ENCODE results near the gene KSR1.

The KSR1 gene

DNA sequence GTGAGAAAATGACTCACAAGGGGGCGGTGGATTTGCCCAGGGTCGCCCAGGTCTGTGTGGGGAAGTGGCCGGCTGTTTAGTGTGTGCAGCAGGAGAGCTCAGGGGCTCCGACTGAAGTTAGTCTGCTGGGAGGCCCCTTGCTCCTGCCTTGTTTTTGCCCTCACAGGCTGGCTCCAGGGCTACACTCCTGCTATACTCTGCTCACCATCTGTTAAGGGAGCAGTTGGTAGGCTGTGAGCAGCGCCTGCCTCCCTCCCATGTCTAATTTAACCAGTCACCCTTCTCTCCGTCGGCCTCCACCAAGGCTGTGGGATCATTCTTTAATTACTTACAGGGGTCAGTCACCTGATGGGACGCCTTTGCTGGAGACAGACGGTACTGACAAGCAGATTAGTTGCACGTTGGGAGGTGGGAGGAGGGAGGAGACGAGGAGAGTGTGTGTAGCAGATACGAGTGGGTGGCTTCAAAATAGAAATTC is 35.5 kb downstream of the KSR1 start:
- H2AFZ ChIP-seq (ENCODE audit: low read depth, low read length) = no peak overlapping the region
- H3K36me3 ChIP-seq (replicated peaks; ENCODE audit: low read depth, low read length) = no peaks in the 10 kb centered on the region
- no peaks in the 10 kb centered on the region for H3K79me2 ChIP-seq (ENCODE audit: low read length)
- no peak overlapping the region for H3K27ac ChIP-seq (ENCODE audit: low read length)
- no peak for TF ChIP-seq EZH2phosphoT487 (IDR thresholded peaks at IDR 0.05; ENCODE audit: low read depth)
- peaks cover 13% of the 10 kb centered on the region for H3K4me1 ChIP-seq (ENCODE audit: low read length)
- H4K20me1 ChIP-seq (ENCODE audit: insufficient read depth, low read length) = no peaks in the 10 kb centered on the region
- H3K27me3 ChIP-seq (ENCODE audit: low read depth, low read length) = peaks cover 59% of the 10 kb centered on the region
- no peaks in the 10 kb centered on the region for H3K9me3 ChIP-seq (ENCODE audit: insufficient read depth, low read length)
- no peak overlapping the region for H3K9ac ChIP-seq (ENCODE audit: low read length)
- H3K4me3 ChIP-seq (ENCODE audit: low read length) = no peak overlapping the region
- no peak overlapping the region for H3K4me2 ChIP-seq (ENCODE audit: low read length)

DNA sequence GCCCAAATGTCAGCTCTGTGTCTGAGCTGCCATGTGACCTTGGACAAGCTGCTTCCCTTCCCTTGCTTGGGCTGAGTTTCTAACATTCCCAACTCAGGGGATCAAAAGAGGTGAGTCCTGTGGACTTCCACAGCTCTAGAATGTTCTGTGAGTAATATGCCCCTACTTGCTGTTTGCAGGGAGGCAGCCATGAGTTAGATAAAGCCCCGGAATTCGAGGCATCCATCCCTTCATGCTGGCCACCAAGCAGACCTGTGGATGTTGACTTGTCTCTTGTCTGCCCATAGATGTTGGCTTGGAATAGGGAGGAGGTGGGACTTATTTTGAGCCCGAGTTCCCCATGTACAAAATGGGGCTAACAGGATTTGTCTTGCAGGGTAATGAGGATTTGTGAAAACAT is 36.2 kb downstream of the KSR1 start:
- H4K20me1 ChIP-seq (ENCODE audit: insufficient read depth, low read length) = no peaks in the 10 kb centered on the region
- no peak overlapping the region for H3K4me2 ChIP-seq (ENCODE audit: low read length)

GRCh38 chr17:27493088-27493487 is 36.8 kb downstream of the KSR1 start:
- Histone ChIP-seq H3K79me2 (ENCODE audit: low read length) (no peaks in the 10 kb centered on the region), H3K27ac (ENCODE audit: low read length) (no peak overlapping the region), H3K4me1 (ENCODE audit: low read length) (peaks cover 12% of the 10 kb centered on the region)

More for the DNA sequence above, 36.2 kb downstream of the KSR1 start:
- Histone ChIP-seq H3K27ac (ENCODE audit: low read length) (no peak overlapping the region), H3K79me2 (ENCODE audit: low read length) (no peaks in the 10 kb centered on the region), H2AFZ (ENCODE audit: low read depth, low read length) (no peak overlapping the region), H3K27me3 (ENCODE audit: low read depth, low read length) (peaks cover 59% of the 10 kb centered on the region), H3K9ac (ENCODE audit: low read length) (no peak overlapping the region), H3K4me1 (ENCODE audit: low read length) (peaks cover 15% of the 10 kb centered on the region), H3K4me3 (ENCODE audit: low read length) (no peak overlapping the region), H3K9me3 (ENCODE audit: insufficient read depth, low read length) (no peaks in the 10 kb centered on the region), H3K36me3 (replicated peaks; ENCODE audit: low read depth, low read length) (no peaks in the 10 kb centered on the region)
- 0 out of 2 replicates have a peak, but pooled peaks have one; percentile 25 for TF ChIP-seq EZH2phosphoT487 (IDR thresholded peaks at IDR 0.05; ENCODE audit: low read depth)
- TF ChIP-seq, protein P1, sequence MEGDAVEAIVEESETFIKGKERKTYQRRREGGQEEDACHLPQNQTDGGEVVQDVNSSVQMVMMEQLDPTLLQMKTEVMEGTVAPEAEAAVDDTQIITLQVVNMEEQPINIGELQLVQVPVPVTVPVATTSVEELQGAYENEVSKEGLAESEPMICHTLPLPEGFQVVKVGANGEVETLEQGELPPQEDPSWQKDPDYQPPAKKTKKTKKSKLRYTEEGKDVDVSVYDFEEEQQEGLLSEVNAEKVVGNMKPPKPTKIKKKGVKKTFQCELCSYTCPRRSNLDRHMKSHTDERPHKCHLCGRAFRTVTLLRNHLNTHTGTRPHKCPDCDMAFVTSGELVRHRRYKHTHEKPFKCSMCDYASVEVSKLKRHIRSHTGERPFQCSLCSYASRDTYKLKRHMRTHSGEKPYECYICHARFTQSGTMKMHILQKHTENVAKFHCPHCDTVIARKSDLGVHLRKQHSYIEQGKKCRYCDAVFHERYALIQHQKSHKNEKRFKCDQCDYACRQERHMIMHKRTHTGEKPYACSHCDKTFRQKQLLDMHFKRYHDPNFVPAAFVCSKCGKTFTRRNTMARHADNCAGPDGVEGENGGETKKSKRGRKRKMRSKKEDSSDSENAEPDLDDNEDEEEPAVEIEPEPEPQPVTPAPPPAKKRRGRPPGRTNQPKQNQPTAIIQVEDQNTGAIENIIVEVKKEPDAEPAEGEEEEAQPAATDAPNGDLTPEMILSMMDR (IDR thresholded peaks at IDR 0.05; ENCODE audit: low read depth, low read length) = no peak

GRCh38 chr17:27494192-27495091 is 38.2 kb downstream of the KSR1 start:
- H3K4me2 ChIP-seq (ENCODE audit: low read length) = no peak overlapping the region
- no peak overlapping the region for H3K4me3 ChIP-seq (ENCODE audit: low read length)

More at GRCh38 chr17:27493088-27493487, 36.8 kb downstream of the KSR1 start:
- H3K4me2 ChIP-seq (ENCODE audit: low read length) = no peak overlapping the region
- H3K36me3 ChIP-seq (replicated peaks; ENCODE audit: low read depth, low read length) = no peaks in the 10 kb centered on the region
- no peak for TF ChIP-seq EZH2phosphoT487 (IDR thresholded peaks at IDR 0.05; ENCODE audit: low read depth)
- TF ChIP-seq, protein P1 (IDR thresholded peaks at IDR 0.05; ENCODE audit: low read depth, low read length) = no peak
- no peaks in the 10 kb centered on the region for H4K20me1 ChIP-seq (ENCODE audit: insufficient read depth, low read length)
- no peaks in the 10 kb centered on the region for H3K9me3 ChIP-seq (ENCODE audit: insufficient read depth, low read length)
- H3K9ac ChIP-seq (ENCODE audit: low read length) = no peak overlapping the region
- peaks cover 59% of the 10 kb centered on the region for H3K27me3 ChIP-seq (ENCODE audit: low read depth, low read length)
- no peak overlapping the region for H2AFZ ChIP-seq (ENCODE audit: low read depth, low read length)
- H3K4me3 ChIP-seq (ENCODE audit: low read length) = no peak overlapping the region

More at GRCh38 chr17:27494192-27495091, 38.2 kb downstream of the KSR1 start:
- Histone ChIP-seq H4K20me1 (ENCODE audit: insufficient read depth, low read length) (no peaks in the 10 kb centered on the region), H3K9ac (ENCODE audit: low read length) (no peak overlapping the region), H3K36me3 (replicated peaks; ENCODE audit: low read depth, low read length) (no peaks in the 10 kb centered on the region), H3K4me1 (ENCODE audit: low read length) (peaks cover 10% of the 10 kb centered on the region), H3K27ac (ENCODE audit: low read length) (no peak overlapping the region), H3K79me2 (ENCODE audit: low read length) (no peaks in the 10 kb centered on the region), H2AFZ (ENCODE audit: low read depth, low read length) (no peak overlapping the region), H3K9me3 (ENCODE audit: insufficient read depth, low read length) (no peaks in the 10 kb centered on the region), H3K27me3 (ENCODE audit: low read depth, low read length) (peaks cover 55% of the 10 kb centered on the region)
- TF ChIP-seq, protein P1 (IDR thresholded peaks at IDR 0.05; ENCODE audit: low read depth, low read length) = peak; percentile 12; the same call in 1 of the 2 replicates
- no peak for TF ChIP-seq EZH2phosphoT487 (IDR thresholded peaks at IDR 0.05; ENCODE audit: low read depth)

Measured in OCI-LY3 (cell line).